Fibroblast of mammary gland (primary cell): ENCODE measurements around the gene TMEM117.

Source experiments
- DNase-seq: peaks from one replicate; pipeline ENCODE4 v3.0.0-alpha.2; 2010; ENCODE audit warnings: low read depth
- H3K4me3 ChIP-seq: 2 replicates; pipeline ENCODE4 v1.5.1; 2011; ENCODE audit warnings: low read depth, mild to moderate bottlenecking, low read length, moderate library complexity; ENCODE audit not compliant: control insufficient read depth
- TF ChIP-seq, protein P1 (sequence below): conservative IDR thresholded peaks from 2 replicates; pipeline ENCODE4 v1.5.1; 2011; ENCODE audit warnings: low read depth, low read length, inconsistent platforms; ENCODE audit not compliant: control insufficient read depth, insufficient read depth

Gene TMEM117

DNA sequence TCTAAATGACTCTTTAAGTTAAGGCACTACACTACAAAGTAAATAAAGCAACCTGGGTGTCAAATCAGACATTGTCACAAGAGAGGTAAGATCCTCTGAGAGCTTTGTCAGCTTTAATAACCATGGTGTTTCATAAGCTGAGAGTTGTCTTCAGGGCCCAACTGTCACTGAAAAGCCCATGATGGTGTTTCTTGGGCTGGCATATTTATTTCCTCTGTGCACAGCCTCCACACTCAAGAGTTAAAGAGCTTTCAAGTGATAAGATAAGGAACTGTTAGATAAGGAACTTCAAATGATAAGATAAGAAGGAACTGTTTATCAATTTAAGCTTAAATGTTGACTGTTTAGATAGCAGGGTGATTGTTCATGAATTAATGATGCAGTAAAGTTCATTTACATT is 495.4 kb downstream of the TMEM117 start:
- DNase-seq: no peak
- TF ChIP-seq, protein P1, sequence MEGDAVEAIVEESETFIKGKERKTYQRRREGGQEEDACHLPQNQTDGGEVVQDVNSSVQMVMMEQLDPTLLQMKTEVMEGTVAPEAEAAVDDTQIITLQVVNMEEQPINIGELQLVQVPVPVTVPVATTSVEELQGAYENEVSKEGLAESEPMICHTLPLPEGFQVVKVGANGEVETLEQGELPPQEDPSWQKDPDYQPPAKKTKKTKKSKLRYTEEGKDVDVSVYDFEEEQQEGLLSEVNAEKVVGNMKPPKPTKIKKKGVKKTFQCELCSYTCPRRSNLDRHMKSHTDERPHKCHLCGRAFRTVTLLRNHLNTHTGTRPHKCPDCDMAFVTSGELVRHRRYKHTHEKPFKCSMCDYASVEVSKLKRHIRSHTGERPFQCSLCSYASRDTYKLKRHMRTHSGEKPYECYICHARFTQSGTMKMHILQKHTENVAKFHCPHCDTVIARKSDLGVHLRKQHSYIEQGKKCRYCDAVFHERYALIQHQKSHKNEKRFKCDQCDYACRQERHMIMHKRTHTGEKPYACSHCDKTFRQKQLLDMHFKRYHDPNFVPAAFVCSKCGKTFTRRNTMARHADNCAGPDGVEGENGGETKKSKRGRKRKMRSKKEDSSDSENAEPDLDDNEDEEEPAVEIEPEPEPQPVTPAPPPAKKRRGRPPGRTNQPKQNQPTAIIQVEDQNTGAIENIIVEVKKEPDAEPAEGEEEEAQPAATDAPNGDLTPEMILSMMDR: no peak
- H3K4me3 ChIP-seq: no peak overlapping the region

DNA sequence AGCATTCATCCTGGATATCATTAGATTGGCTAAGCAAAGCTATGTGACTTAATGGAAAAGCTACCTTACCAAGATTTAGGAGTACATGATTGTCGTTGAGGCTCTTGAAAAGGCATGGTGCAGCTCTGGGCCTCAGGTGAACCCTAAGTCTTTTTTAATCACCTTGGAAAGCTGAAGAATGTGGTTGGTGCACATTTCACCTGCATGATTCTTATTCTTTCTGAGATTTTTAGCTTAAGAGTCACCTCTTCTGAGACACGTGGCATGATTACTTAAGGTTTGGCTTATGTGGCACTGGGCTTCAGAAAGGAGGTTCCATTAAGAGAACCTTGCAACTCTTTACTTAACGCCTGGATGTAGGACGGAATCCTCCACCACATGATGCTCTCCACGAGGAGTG is 498.5 kb downstream of the TMEM117 start:
- TF ChIP-seq, protein P1: no peak
- DNase-seq: no peak

DNA sequence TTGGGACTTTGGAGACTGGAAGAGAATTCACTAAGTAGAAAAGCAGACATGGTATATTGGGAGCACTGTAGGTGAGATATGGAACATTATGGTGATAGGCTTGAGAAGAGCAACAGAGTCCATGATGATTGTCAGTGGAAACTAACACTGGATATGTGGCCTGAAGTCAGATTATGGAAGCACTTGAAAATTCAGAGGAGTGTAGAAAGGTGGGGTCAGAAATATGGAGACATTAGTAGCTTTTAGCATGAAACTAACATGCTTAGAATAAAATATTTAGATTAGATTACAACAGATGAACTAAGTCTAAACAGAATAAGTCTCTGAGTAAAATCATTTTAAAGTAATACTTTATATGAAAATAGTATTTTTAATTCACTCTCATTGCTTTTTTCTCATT is 499.1 kb downstream of the TMEM117 start:
- TF ChIP-seq, protein P1: no peak
- DNase-seq: no peak
- no peak overlapping the region for H3K4me3 ChIP-seq

More for the DNA sequence above, 498.5 kb downstream of the TMEM117 start:
- no peak overlapping the region for H3K4me3 ChIP-seq

DNA sequence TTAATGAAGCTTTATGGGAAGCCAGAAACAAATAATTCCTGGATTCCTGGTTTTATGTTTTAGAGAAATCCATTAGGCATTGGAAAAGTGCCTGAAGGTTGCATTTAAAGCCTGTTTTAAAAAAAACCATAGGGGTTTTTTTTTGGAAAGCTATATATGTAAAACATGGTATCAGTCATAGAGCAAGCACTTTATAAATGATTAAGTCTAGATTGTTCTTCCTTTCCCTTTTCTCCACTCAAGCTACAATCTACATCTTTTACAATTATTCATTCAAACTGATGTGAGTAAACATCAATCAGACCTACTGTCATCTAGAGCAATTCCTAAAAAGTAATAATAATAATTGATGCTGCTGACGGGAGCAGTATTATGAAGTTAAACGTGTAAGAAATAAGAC is 500.7 kb downstream of the TMEM117 start:
- DNase-seq: no peak
- TF ChIP-seq, protein P1: no peak
- no peak overlapping the region for H3K4me3 ChIP-seq

DNA sequence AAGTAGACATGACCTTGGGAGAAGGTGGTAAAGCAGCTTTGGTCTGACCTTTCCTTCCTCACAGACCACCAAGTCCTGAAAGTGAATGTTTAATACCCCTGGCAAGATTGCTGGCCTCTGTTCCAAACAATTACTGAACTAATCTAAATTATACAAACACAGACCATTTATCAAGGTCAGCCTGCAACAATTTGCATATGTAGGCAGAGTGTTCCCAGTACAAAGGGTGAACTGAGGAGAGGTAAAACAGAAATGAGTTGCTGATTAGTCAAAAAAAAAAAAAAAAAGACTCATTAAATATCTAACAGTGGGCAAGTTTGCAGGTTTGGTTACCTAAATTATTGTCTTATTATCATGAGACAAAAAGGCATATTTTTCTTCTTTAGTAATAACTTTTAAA is 506.5 kb downstream of the TMEM117 start:
- TF ChIP-seq, protein P1: no peak
- H3K4me3 ChIP-seq: no peak overlapping the region
- no peak for DNase-seq

DNA sequence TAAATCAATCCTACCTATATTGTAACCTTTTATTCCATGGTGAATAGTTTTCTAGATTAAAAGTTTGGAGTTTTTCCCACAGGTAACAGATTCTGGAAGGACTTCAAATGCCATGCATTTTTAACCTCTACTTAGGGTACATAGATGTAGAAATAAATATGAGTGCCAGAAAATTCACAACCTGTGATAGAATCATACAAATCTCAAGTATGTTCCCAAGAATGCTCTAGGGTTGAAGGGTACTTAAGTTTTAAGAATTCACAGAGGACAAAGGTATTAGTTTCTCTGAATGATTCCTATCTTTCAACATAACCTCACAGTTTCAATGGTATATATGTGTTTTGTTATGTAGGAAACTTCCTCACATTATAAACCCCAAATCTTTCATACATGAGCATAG is 511.3 kb downstream of the TMEM117 start:
- H3K4me3 ChIP-seq: no peak overlapping the region
- TF ChIP-seq, protein P1: no peak
- no peak for DNase-seq

DNA sequence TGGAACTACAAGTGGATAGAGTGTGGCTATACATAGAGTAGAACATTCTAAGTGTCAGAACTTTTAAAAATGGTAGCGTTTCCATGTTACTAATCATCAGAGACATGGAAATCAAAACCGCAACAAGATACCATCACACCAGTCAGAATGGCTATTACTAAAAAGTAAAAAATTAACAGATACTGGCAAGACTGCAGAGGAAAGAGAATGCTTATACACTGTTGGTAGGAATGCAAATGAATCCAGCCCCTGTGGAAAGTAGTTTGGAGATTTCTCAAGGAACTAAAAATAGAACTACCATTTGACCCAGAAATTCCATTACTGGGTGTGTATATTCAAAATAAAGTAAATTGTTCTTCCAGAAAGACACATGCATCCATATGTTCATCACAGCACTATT is 521.6 kb downstream of the TMEM117 start:
- TF ChIP-seq, protein P1: no peak
- DNase-seq: no peak
- no peak overlapping the region for H3K4me3 ChIP-seq
